ENCODE results near the gene EPHA7.

Gene EPHA7

GRCh38 chr6:93416571-93417420, 2.6 kb downstream of the EPHA7 start:
- no peak for TF ChIP-seq CTCF (IDR thresholded peaks at IDR 0.05; ENCODE audit: low read depth, low read length)
- DNase-seq (ENCODE audit: extremely low read depth, low read depth) = no peak

- no peak for TF ChIP-seq CTCF (IDR thresholded peaks at IDR 0.05; ENCODE audit: low read depth, low read length)
- DNase-seq (ENCODE audit: extremely low read depth, low read depth) = no peak
Measured at GRCh38 chr6:93413190-93413589, 6.2 kb downstream of the EPHA7 start.

GRCh38 chr6:93412452-93412851, 6.9 kb downstream of the EPHA7 start:
- no peak for DNase-seq (ENCODE audit: extremely low read depth, low read depth)
- TF ChIP-seq CTCF (IDR thresholded peaks at IDR 0.05; ENCODE audit: low read depth, low read length) = no peak

GRCh38 chr6:93407186-93407585, 12.2 kb downstream of the EPHA7 start:
- TF ChIP-seq CTCF (IDR thresholded peaks at IDR 0.05; ENCODE audit: low read depth, low read length) = no peak
- no peak for DNase-seq (ENCODE audit: extremely low read depth, low read depth)

- DNase-seq (ENCODE audit: extremely low read depth, low read depth) = no peak
- TF ChIP-seq CTCF (IDR thresholded peaks at IDR 0.05; ENCODE audit: low read depth, low read length) = no peak
Measured at GRCh38 chr6:93403390-93403789, 16.0 kb downstream of the EPHA7 start.

GRCh38 chr6:93398723-93399122, 20.6 kb downstream of the EPHA7 start:
- TF ChIP-seq CTCF (IDR thresholded peaks at IDR 0.05; ENCODE audit: low read depth, low read length) = no peak
- no peak for DNase-seq (ENCODE audit: extremely low read depth, low read depth)

- no peak for DNase-seq (ENCODE audit: extremely low read depth, low read depth)
- no peak for TF ChIP-seq CTCF (IDR thresholded peaks at IDR 0.05; ENCODE audit: low read depth, low read length)
Measured at GRCh38 chr6:93394471-93394870, 24.9 kb downstream of the EPHA7 start.

Data from AG09319 (cell line).